Tibial artery (tissue), 4 donors: ENCODE results near the gene KRTAP4-4.
"Not testable (repeated sequence)": the region's sequence is repeated elsewhere in the genome, so short reads cannot be mapped to it uniquely, and the experiment has no call there.

Experiments used
- DNase-seq, 2 donors: peaks; one replicate each; pipeline ENCODE4 v3.0.0-alpha.2; 2019
- H3K27ac ChIP-seq, 2 donors: fragments of 200-600 bp; sonication (generic) in 1 of 2; 1 replicate in 1 of 2; 2 replicates in 1 of 2; pipeline ENCODE4 v1.5.1; 2018 to 2019; ENCODE audit warnings: mild to moderate bottlenecking in 1 of 2
- H3K27me3 ChIP-seq, 2 donors: fragments of 200-600 bp; sonication (generic) in 1 of 2; one replicate each; pipeline versions ENCODE4 v1.5.1 to v1.6.0; 2016 to 2019
- H3K36me3 ChIP-seq, 3 donors: fragments of 200-600 bp; sonication (generic) in 2 of 3; one replicate each; pipeline ENCODE4 v1.5.1; 2016 to 2019; ENCODE audit warnings: mild to moderate bottlenecking in 2 of 3
- H3K4me1 ChIP-seq, 4 donors: fragments of 200-600 bp; sonication (generic) in 2 of 4; 1 replicate in 3 of 4; 2 replicates in 1 of 4; pipeline ENCODE4 v1.5.1; 2016 to 2019
- H3K4me3 ChIP-seq, 2 donors: fragments of 200-600 bp; sonication (generic) in 1 of 2; 1 replicate in 1 of 2; 2 replicates in 1 of 2; pipeline ENCODE4 v1.5.1; 2018 to 2019; ENCODE audit warnings: mild to moderate bottlenecking in 2 of 2
- H3K9me3 ChIP-seq, 3 donors: fragments of 200-600 bp; sonication (generic) in 1 of 3; one replicate each; pipeline ENCODE4 v1.5.1; 2016 to 2019
- CTCF ChIP-seq, 2 experiments: fragments of 200-600 bp in 1 of 2; fragments of 450-650 bp in 1 of 2; IDR thresholded peaks; one replicate each; pipeline ENCODE4 v1.5.1; 2017 to 2019; ENCODE audit warnings: antibody characterized with exemption in 2 of 2, mild to moderate bottlenecking in 1 of 2, moderate library complexity in 1 of 2
- intact Hi-C: fragments of 100-400 bp; cut with DNase I; formaldehyde crosslinking; loops from one replicate; pipeline ENCODE4 v1.15.0; 2023; ENCODE audit warnings: low total_unique reads

Gene KRTAP4-4

GRCh38 chr17:41118721-41119120 is 41.8 kb downstream of the KRTAP4-4 start:
- Histone ChIP-seq H3K4me1 (no peaks in the 10 kb centered on the region), H3K36me3 (no peaks in the 10 kb centered on the region), H3K27ac (no peak overlapping the region), H3K9me3 (no peaks in the 10 kb centered on the region), H3K4me3 (no peak overlapping the region), H3K27me3 (peaks cover 0 to 9% of the 10 kb centered on the region in 2 donors)
- TF ChIP-seq CTCF (IDR thresholded peaks at IDR 0.05): no peak
- intact Hi-C loops: no loop called here
- no peak for DNase-seq

- DNase-seq, H3K4me3 ChIP-seq, H3K27ac ChIP-seq, H3K4me1 ChIP-seq, H3K36me3 ChIP-seq, intact Hi-C loops, H3K9me3 ChIP-seq, H3K27me3 ChIP-seq: not testable (repeated sequence)
Observed at GRCh38 chr17:41117846-41118386, 42.6 kb downstream of the KRTAP4-4 start, which contains the start of gene KRTAP4-11. TSS of gene KRTAP4-11 (minus strand) at chr17:41118373. CDS start at chr17:41118315, 58 bp downstream.

GRCh38 chr17:41116297-41116696 is 44.3 kb downstream of the KRTAP4-4 start:
- TF ChIP-seq CTCF (IDR thresholded peaks at IDR 0.05): no peak
- H3K27ac ChIP-seq: no peak overlapping the region
- no peak for DNase-seq
- H3K36me3 ChIP-seq: no peaks in the 10 kb centered on the region
- H3K4me3 ChIP-seq: no peak overlapping the region
- peaks cover 0 to 9% of the 10 kb centered on the region in 2 donors for H3K27me3 ChIP-seq
- H3K4me1 ChIP-seq: no peaks in the 10 kb centered on the region
- no peaks in the 10 kb centered on the region for H3K9me3 ChIP-seq
- intact Hi-C loops: no loop called here

- H3K4me3 ChIP-seq: no peak overlapping the region
- no peak for DNase-seq
- no peaks in the 10 kb centered on the region for H3K4me1 ChIP-seq
- H3K27ac ChIP-seq: no peak overlapping the region
- no peak for TF ChIP-seq CTCF (IDR thresholded peaks at IDR 0.05)
- no peaks in the 10 kb centered on the region for H3K36me3 ChIP-seq
- H3K27me3 ChIP-seq: no peaks in the 10 kb centered on the region
- intact Hi-C loops: no loop called here
- no peaks in the 10 kb centered on the region for H3K9me3 ChIP-seq
Observed at GRCh38 chr17:41111151-41111885, 49.2 kb downstream of the KRTAP4-4 start.
